Right renal cortex interstitium (tissue), 3 donors: ENCODE measurements around the gene KDM8. TPM values are rescaled to one million over a fixed set of nuclear protein-coding genes. Genes with fewer than 3 reads are reported as not detected.

Experiments used
- DNase-seq, 3 donors: peaks; one replicate each; pipeline ENCODE4 v3.0.0-alpha.2; 2013; ENCODE audit warnings: low read depth in 3 of 3, low spot score in 2 of 3
- polyA plus RNA-seq, 3 donors: library from polyadenylated mRNA; unstranded; fragments of 120-200 nt; gene quantifications; one replicate each; pipeline ENCODE4 v1.2.1, GENCODE V29; 2013; ENCODE audit not compliant: insufficient read length in 3 of 3

The KDM8 gene
- polyA plus RNA-seq, 3 donors: 8.5 to 9.5 (median 9.4) TPM

GRCh38 chr16:27228621-27229501, 25.5 kb downstream of the KDM8 start:
- peak in 1 of 3 donors; percentile 57 for DNase-seq

GRCh38 chr16:27229891-27230470, 26.7 kb downstream of the KDM8 start:
- DNase-seq: no peak

GRCh38 chr16:27230562-27231001, 27.3 kb downstream of the KDM8 start:
- no peak for DNase-seq

GRCh38 chr16:27231692-27232060, 28.4 kb downstream of the KDM8 start:
- DNase-seq: no peak

DNA sequence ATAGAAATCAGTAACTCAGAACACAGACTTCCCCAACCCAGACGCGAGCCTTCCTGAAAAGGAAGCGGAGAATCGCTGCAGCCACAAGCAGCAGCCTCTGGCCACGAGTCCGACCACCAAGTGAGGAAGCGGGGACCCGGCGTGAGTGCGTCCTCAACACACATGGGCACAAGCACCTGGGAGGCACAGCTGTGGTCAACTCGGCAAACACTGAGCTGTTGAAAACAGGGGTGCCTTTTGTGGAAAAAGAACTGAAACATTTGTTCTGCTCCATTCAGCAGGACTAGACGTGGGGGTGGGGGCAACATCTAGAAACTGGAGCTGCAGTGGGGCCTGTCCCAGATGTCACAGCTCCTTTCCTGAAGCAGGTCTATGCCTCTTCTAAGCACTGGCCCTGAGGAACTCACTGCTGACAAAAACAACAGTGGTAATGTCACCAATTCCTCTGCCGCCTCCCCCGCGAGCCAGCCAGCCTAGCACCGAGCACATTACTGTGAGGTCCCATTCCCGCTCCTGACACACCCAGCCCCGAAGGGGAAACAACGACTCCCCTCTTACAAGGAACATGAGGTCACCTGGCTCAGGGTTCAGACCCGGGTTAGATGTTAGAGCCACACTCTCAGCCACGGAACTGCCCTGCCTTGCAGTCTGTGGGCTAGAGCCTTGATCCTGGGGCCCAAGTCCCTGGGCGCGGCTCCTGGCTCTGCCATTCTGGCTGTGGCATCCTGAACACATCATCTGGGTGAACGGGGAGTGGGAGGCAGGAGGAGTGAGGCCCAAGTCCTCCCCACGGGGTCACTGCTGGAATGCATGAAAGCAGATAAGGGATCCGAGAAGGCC, 29.0 kb downstream of the KDM8 start:
- DNase-seq: no peak

DNA sequence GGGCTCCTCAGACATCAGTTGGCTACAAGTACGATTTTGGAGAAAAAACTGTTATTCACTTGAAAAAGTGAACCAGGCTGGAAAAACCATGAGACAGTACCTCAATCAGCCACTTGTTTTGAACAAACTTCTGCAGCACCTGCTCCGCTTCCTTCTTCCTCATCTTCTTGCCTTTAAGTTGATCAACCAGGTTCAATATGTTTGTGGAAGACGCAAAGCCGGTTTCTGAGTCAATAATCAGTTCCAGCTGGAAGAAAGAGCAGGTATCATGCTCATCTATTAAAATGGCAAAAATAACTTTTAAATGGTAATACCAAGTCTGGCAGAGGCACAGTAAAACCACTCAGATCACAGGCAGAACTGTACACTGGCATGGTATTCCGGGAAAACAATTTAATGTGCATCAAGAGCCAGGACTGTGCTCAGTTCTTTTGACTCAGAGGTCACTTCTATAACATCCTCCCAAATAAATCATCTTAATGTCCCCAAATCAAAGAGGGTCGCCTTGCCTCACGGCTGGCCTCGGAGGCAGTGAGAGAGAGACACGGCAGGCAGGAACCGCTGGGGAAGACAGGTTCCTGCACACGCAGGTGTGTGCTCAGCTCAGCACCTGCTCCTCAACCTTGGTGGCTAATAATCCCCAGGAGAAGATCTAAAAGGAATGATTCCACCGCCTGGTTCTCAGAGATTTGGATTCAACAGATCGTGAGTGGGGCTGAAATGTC, 29.7 kb downstream of the KDM8 start:
- no peak for DNase-seq

DNA sequence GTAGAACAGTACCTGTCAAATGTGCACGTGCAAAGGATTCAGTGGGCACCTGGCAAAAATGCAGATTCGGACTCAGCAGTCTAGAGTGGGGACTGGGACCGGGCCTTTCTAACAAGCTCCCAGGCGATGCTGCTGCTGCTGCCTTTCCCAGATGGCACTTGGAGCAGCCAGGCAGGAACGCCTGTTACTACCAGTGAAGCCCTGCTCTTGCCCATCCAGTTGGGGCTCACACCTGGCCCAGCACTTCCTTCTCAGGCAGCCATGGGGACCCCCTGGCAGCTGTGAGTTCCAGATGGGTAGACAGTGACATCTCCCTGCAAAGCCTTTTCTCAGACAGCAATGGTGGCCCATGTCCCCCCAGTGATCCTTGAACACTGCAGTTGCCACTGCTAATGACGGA, 30.4 kb downstream of the KDM8 start:
- DNase-seq: no peak

GRCh38 chr16:27234171-27234570, 30.8 kb downstream of the KDM8 start:
- DNase-seq: no peak

- no peak for DNase-seq
Measured at GRCh38 chr16:27234603-27235002, 31.3 kb downstream of the KDM8 start.

GRCh38 chr16:27235055-27235937, 32.0 kb downstream of the KDM8 start:
- DNase-seq: no peak

DNA sequence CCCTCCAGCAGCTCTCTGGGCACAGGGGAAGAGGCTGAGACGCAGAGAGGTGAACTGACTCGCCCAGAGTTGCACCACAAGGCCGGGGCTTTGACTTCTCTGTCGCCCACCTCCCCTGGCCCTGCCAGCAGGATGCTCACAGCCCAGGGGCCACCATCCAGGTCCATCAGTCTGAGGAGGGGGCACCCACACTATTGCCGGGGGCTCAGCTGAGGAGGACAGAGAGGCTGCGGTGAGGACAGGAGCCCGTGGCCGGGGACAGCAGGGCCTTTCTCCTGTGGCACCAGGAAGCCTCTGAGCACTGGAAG, 32.6 kb downstream of the KDM8 start:
- DNase-seq: no peak

- no peak for DNase-seq
Measured at GRCh38 chr16:27236635-27237218, 33.4 kb downstream of the KDM8 start.

DNA sequence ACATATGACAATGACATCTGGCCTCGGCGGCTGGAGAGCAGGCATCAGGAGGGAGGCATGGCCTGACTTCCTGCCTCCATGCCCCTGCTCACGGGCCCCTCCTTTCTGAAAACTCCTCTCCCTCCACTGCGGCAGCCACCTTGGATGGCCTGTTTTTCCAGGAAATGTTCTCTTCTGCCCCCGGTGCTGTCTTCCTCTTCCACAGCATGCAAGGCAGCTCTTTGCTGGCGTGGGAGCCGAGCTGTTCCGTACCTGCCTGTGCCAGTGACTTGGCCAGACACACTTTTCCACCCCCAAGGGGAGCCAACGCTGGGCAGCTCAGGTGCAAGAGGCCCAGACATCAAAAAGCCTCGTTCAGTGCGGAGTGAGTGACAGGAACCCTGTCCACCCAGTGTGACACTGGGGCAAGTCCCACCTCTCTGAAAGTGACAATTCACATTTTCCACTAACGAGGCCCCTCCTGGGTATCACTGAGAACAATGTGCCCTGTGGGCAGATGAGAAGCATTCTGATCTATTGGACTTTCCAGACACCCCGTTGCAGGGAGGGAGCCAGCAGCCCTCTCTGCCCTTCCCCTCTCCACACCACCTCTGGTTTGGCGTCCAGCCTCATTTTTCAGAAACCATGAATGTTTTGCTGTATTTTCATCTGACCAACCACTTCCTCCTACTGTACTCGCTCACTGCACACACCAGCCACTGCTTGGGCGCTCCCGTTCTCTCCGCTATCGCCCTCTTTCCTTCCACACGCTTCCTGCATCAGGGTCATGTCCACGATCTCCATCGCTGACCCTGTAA, 34.1 kb downstream of the KDM8 start:
- DNase-seq: no peak

GRCh38 chr16:27238016-27238587, 34.8 kb downstream of the KDM8 start:
- DNase-seq: no peak

DNA sequence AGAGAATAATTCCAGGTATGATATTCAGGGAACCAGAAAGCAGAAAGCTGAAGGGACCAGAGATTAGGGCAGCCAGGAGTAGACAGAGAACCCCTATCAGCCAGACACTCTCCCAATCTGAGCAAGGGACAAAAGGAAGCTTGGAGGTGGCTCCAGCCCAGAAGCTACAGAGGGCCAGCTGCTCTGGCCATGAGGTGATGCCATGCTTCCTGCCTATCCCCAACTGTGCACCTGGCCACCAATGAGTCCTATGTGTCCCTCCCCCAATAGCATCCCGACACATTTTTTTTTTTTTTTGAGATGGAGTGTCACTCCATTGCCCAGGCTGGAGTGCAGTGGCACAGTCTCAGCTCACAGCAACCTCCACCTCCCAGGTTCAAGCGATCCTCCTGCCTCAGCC, 35.3 kb downstream of the KDM8 start:
- DNase-seq: no peak

DNA sequence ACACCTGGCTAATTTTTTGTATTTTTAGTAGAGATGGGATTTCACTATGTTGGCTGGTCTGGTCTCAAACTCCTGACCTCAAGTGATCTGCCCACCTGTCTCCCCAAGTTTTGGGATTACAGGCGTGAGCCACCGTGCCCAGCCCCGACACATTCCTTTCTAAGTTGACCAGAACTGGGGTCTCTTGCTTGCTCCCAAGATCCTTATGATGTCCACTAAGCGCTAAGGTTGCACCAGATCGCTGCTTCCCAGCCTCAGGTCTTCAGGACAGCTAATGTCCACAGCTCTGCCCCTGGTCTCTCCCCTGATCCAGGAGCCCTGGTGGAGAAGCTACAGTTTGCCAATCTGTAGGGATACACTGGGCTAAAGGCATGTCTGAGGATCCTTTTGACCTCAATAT, 35.7 kb downstream of the KDM8 start:
- no peak for DNase-seq

GRCh38 chr16:27239906-27240655, 36.8 kb downstream of the KDM8 start:
- DNase-seq: no peak
